Measurements from ENCODE around the gene SLC25A38.

- TF ChIP-seq CTCF (IDR thresholded peaks at IDR 0.05; ENCODE audit: poor library complexity, severe bottlenecking), result no peak
- no peak for TF ChIP-seq EP300 (conservative IDR thresholded peaks at IDR 0.05; ENCODE audit: poor library complexity, severe bottlenecking)
- no peak for TF ChIP-seq REST (IDR thresholded peaks at IDR 0.05; ENCODE audit: borderline replicate concordance)
- no peak for TF ChIP-seq TAF1 (IDR thresholded peaks at IDR 0.05; ENCODE audit: low read depth)
- no peak for TF ChIP-seq RAD21 (conservative IDR thresholded peaks at IDR 0.05)
Measured at GRCh38 chr3:39376959-39377634, 6.1 kb upstream of the SLC25A38 start.

Data from neural cell (in vitro differentiated cells).